Neural progenitor cell (in vitro differentiated cells): ENCODE results near the gene KCNB1. TPM values are rescaled to one million over a fixed set of nuclear protein-coding genes. Genes with fewer than 3 reads are reported as not detected.

ENCODE experiments used
- DNase-seq: peaks from one replicate; pipeline ENCODE4 v3.0.0-alpha.2; 2016; ENCODE audit warnings: low spot score
- H2AFZ ChIP-seq: fragments of 200-600 bp; sonication (generic); replicated peaks from 2 replicates; pipeline ENCODE4 v1.6.1; 2016; ENCODE audit warnings: antibody characterized with exemption
- H3F3A ChIP-seq: fragments of 200-600 bp; sonication (generic); 2 replicates; pipeline ENCODE4 v1.6.1; 2016; ENCODE audit warnings: antibody characterized with exemption, low read depth
- H3K27ac ChIP-seq: fragments of 200-600 bp; sonication (generic); 2 replicates; pipeline ENCODE4 v1.5.1; 2016; ENCODE audit warnings: mild to moderate bottlenecking
- H3K27me3 ChIP-seq: fragments of 200-600 bp; sonication (generic); 2 replicates; pipeline ENCODE4 v1.6.1; 2016; ENCODE audit warnings: mild to moderate bottlenecking, moderate library complexity
- H3K36me3 ChIP-seq: fragments of 200-600 bp; sonication (generic); 2 replicates; pipeline ENCODE4 v1.5.1; 2016
- H3K4me1 ChIP-seq: fragments of 200-600 bp; sonication (generic); 2 replicates; pipeline ENCODE4 v1.6.1; 2016; ENCODE audit warnings: mixed run types
- H3K4me2 ChIP-seq: fragments of 200-600 bp; sonication (generic); 2 replicates; pipeline ENCODE4 v1.6.1; 2016
- H3K4me3 ChIP-seq: fragments of 200-600 bp; sonication (generic); 2 replicates; pipeline ENCODE4 v1.5.1; 2016
- H3K79me2 ChIP-seq: fragments of 200-600 bp; sonication (generic); 2 replicates; pipeline ENCODE4 v1.6.1; 2016; ENCODE audit warnings: low read depth
- H3K9ac ChIP-seq: fragments of 200-600 bp; sonication (generic); 2 replicates; pipeline ENCODE4 v1.6.1; 2016
- H3K9me3 ChIP-seq: fragments of 200-600 bp; sonication (generic); 2 replicates; pipeline ENCODE4 v1.5.1; 2016; ENCODE audit warnings: low read depth
- H4K20me1 ChIP-seq: fragments of 200-600 bp; sonication (generic); 2 replicates; pipeline ENCODE4 v1.6.1; 2016; ENCODE audit warnings: low read depth
- H3K27ac Mint-ChIP-seq: 3 replicates; pipeline ENCODE4 v1.8.0; 2021; ENCODE audit warnings: mixed read lengths
- H3K27me3 Mint-ChIP-seq: 2 replicates; pipeline ENCODE4 v1.8.0; 2022; ENCODE audit warnings: low read depth, mild to moderate bottlenecking, inconsistent platforms, moderate library complexity, mixed read lengths; ENCODE audit not compliant: insufficient read depth
- H3K36me3 Mint-ChIP-seq: 3 replicates; pipeline ENCODE4 v1.8.0; 2021; ENCODE audit warnings: mixed read lengths
- H3K4me1 Mint-ChIP-seq: 3 replicates; pipeline ENCODE4 v1.8.0; 2021; ENCODE audit warnings: mixed read lengths
- H3K4me3 Mint-ChIP-seq: 3 replicates; pipeline ENCODE4 v1.8.0; 2021; ENCODE audit warnings: mild to moderate bottlenecking, moderate library complexity, mixed read lengths
- H3K9me3 Mint-ChIP-seq: 3 replicates; pipeline ENCODE4 v1.8.0; 2020; ENCODE audit warnings: mixed read lengths
- CTCF ChIP-seq: fragments of 200-600 bp; sonication (generic); IDR thresholded peaks from 2 replicates; pipeline ENCODE4 v1.5.1; 2017; ENCODE audit warnings: antibody characterized with exemption, mild to moderate bottlenecking
- EZH2 ChIP-seq: fragments of 200-600 bp; sonication (generic); IDR thresholded peaks from 2 replicates; pipeline ENCODE4 v1.6.1; 2017; ENCODE audit warnings: antibody characterized with exemption, mild to moderate bottlenecking, moderate library complexity
- EZH2phosphoT487 ChIP-seq: fragments of 200-600 bp; sonication (generic); IDR thresholded peaks from 2 replicates; pipeline ENCODE4 v1.6.1; 2017; ENCODE audit warnings: antibody characterized with exemption
- total RNA-seq: library from RNA; depleted of rRNA; stranded (reverse); fragments of >200 nt; gene quantifications from 2 replicates; pipeline ENCODE4 v1.2.3, GENCODE V29; 2015; ENCODE audit warnings: low replicate concordance

Gene KCNB1
- total RNA-seq, 1 donor from 2014 or later: 0.97 TPM

- H3K4me3 Mint-ChIP-seq: no peak overlapping the region
Observed at GRCh38 chr20:49419785-49420184, 62.7 kb downstream of the KCNB1 start.

GRCh38 chr20:49418809-49419208 is 63.7 kb downstream of the KCNB1 start:
- Histone ChIP-seq H3K79me2 (no peaks in the 10 kb centered on the region), H3K27me3 (no peaks in the 10 kb centered on the region), H3K4me3 (no peak overlapping the region), H3K36me3 (no peaks in the 10 kb centered on the region), H3K27ac (no peak overlapping the region), H2AFZ (no peak overlapping the region), H3F3A (no peaks in the 10 kb centered on the region), H4K20me1 (no peaks in the 10 kb centered on the region), H3K4me2 (no peak overlapping the region), H3K9me3 (no peaks in the 10 kb centered on the region), H3K9ac (no peak overlapping the region), H3K4me1 (no peaks in the 10 kb centered on the region)
- Mint-ChIP-seq H3K4me3 (no peak overlapping the region), H3K9me3 (no peaks in the 10 kb centered on the region), H3K27me3 (peaks cover 3% of the 10 kb centered on the region), H3K27ac (no peak overlapping the region), H3K36me3 (no peaks in the 10 kb centered on the region), H3K4me1 (no peaks in the 10 kb centered on the region)
- TF ChIP-seq EZH2 (no peak), EZH2phosphoT487 (no peak), CTCF (no peak)
- DNase-seq: no peak

More at GRCh38 chr20:49419785-49420184, 62.7 kb downstream of the KCNB1 start:
- no peaks in the 10 kb centered on the region for H3K27me3 ChIP-seq
- no peak for DNase-seq
- H3K4me1 ChIP-seq: no peaks in the 10 kb centered on the region
- Mint-ChIP-seq H3K27me3 (peaks cover 3% of the 10 kb centered on the region), H3K4me1 (peaks cover 8% of the 10 kb centered on the region), H3K9me3 (no peaks in the 10 kb centered on the region), H3K27ac (no peak overlapping the region), H3K36me3 (no peaks in the 10 kb centered on the region)
- H3F3A ChIP-seq: no peaks in the 10 kb centered on the region
- no peaks in the 10 kb centered on the region for H3K79me2 ChIP-seq
- H3K27ac ChIP-seq: no peak overlapping the region
- no peak overlapping the region for H3K9ac ChIP-seq
- no peak overlapping the region for H3K4me2 ChIP-seq
- H4K20me1 ChIP-seq: no peaks in the 10 kb centered on the region
- H3K9me3 ChIP-seq: no peaks in the 10 kb centered on the region
- H3K36me3 ChIP-seq: no peaks in the 10 kb centered on the region
- no peak for TF ChIP-seq EZH2phosphoT487
- no peak for TF ChIP-seq CTCF
- TF ChIP-seq EZH2: no peak
- no peak overlapping the region for H2AFZ ChIP-seq
- no peak overlapping the region for H3K4me3 ChIP-seq

GRCh38 chr20:49417843-49418555 is 64.5 kb downstream of the KCNB1 start:
- H3K9ac ChIP-seq: no peak overlapping the region
- Mint-ChIP-seq H3K4me1 (no peaks in the 10 kb centered on the region), H3K27ac (no peak overlapping the region), H3K9me3 (no peaks in the 10 kb centered on the region), H3K4me3 (no peak overlapping the region), H3K36me3 (no peaks in the 10 kb centered on the region), H3K27me3 (peaks cover 3% of the 10 kb centered on the region)
- H3K4me1 ChIP-seq: no peaks in the 10 kb centered on the region
- H3K36me3 ChIP-seq: no peaks in the 10 kb centered on the region
- no peaks in the 10 kb centered on the region for H4K20me1 ChIP-seq
- no peak overlapping the region for H3K27ac ChIP-seq
- no peak for TF ChIP-seq EZH2phosphoT487
- no peak for TF ChIP-seq EZH2
- no peak for TF ChIP-seq CTCF
- H3K27me3 ChIP-seq: no peaks in the 10 kb centered on the region
- H3K4me3 ChIP-seq: no peak overlapping the region
- no peaks in the 10 kb centered on the region for H3F3A ChIP-seq
- H2AFZ ChIP-seq: no peak overlapping the region
- no peaks in the 10 kb centered on the region for H3K79me2 ChIP-seq
- DNase-seq: no peak
- H3K9me3 ChIP-seq: no peaks in the 10 kb centered on the region
- H3K4me2 ChIP-seq: no peak overlapping the region
